IMR-90 (cell line): ENCODE data around the gene MMD. TPM values are rescaled to one million over a fixed set of nuclear protein-coding genes. Genes with fewer than 3 reads are reported as not detected.

ENCODE experiments used
- ATAC-seq: fragments of 200-7000 bp; cut with Tn5 transposase; 2 replicates; pipeline ENCODE4 v1.9.1; 2020; ENCODE audit warnings: low read depth, mild to moderate bottlenecking, moderate library complexity
- BruUV-seq: library from RNA; stranded (reverse); fragments of 400-500 nt; replicated peaks from 2 replicates; lab custom pipeline; 2021; lab: Mats Ljungman, UMichigan
- CTCF ChIA-PET: fragments of 300-600 bp; formaldehyde crosslinking; extraction: SDS; loops from one replicate; lab custom pipeline; 2021; ENCODE audit warnings: antibody characterized with exemption; lab: Yijun Ruan, JAX
- POLR2A ChIA-PET: fragments of 300-600 bp; sonication (Branson Sonifier 250); formaldehyde crosslinking; loops from one replicate; lab custom pipeline; 2022; ENCODE audit warnings: antibody characterized with exemption; ENCODE audit not compliant: unreplicated experiment; lab: Charles Lee
- DNase-seq: peaks from one replicate; pipeline ENCODE4 v3.0.0; 2013
- H2AFZ ChIP-seq: replicated peaks from 2 replicates; pipeline ENCODE3; 2013; ENCODE audit warnings: low read length, mild to moderate bottlenecking; ENCODE audit not compliant: poor library complexity
- H2AK5ac ChIP-seq: 2 replicates; pipeline ENCODE4 v1.6.1; 2013; ENCODE audit warnings: low read depth, low read length, inconsistent platforms
- H2AK9ac ChIP-seq: replicated peaks from 2 replicates; pipeline ENCODE3; 2013; ENCODE audit warnings: mild to moderate bottlenecking, low read depth, low read length, moderate library complexity; ENCODE audit not compliant: poor library complexity
- H2BK120ac ChIP-seq: 2 replicates; pipeline ENCODE4 v1.6.1; 2013; ENCODE audit warnings: low read depth, low read length, inconsistent platforms
- H2BK15ac ChIP-seq: 3 replicates; pipeline ENCODE4 v1.6.1; 2013; ENCODE audit warnings: low read depth, low read length, inconsistent platforms
- H2BK20ac ChIP-seq: 2 replicates; pipeline ENCODE4 v1.6.1; 2013; ENCODE audit warnings: low read depth, mild to moderate bottlenecking, inconsistent platforms, low read length, moderate library complexity
- H2BK5ac ChIP-seq: 2 replicates; pipeline ENCODE4 v1.6.1; 2013; ENCODE audit warnings: mild to moderate bottlenecking, low read depth, low read length, inconsistent platforms; ENCODE audit not compliant: poor library complexity, severe bottlenecking
- H3K14ac ChIP-seq: replicated peaks from 2 replicates; pipeline ENCODE4 v1.6.1; 2013; ENCODE audit warnings: low read depth, low read length, inconsistent platforms
- H3K18ac ChIP-seq: 2 replicates; pipeline ENCODE4 v1.6.1; 2013; ENCODE audit warnings: low read depth, low read length, control low read depth
- H3K23ac ChIP-seq: 2 replicates; pipeline ENCODE4 v1.6.1; 2013; ENCODE audit warnings: low read depth, low read length, inconsistent platforms
- H3K27ac ChIP-seq: 2 replicates; pipeline ENCODE4 v1.5.1; 2013; ENCODE audit warnings: mild to moderate bottlenecking, control low read depth, low read length; ENCODE audit not compliant: insufficient read depth
- H3K27me3 ChIP-seq: 2 replicates; pipeline ENCODE4 v1.6.1; 2013; ENCODE audit warnings: low read length; ENCODE audit not compliant: control insufficient read depth, insufficient read depth
- H3K36me3 ChIP-seq: 2 replicates; pipeline ENCODE4 v1.6.1; 2013; ENCODE audit warnings: low read length, mixed read lengths; ENCODE audit not compliant: control insufficient read depth, insufficient read depth
- H3K4ac ChIP-seq: 2 replicates; pipeline ENCODE4 v1.6.1; 2013; ENCODE audit warnings: low read depth, low read length, inconsistent platforms
- H3K4me1 ChIP-seq: 2 replicates; pipeline ENCODE4 v1.6.1; 2013; ENCODE audit warnings: low read length, mixed read lengths; ENCODE audit not compliant: control insufficient read depth, insufficient read depth
- H3K4me2 ChIP-seq: 2 replicates; pipeline ENCODE4 v1.6.1; 2013; ENCODE audit warnings: low read depth, mild to moderate bottlenecking, control low read depth, low read length, moderate library complexity
- H3K4me3 ChIP-seq: 2 replicates; pipeline ENCODE4 v1.5.1; 2013; ENCODE audit warnings: low read depth, mild to moderate bottlenecking, control low read depth, low read length, moderate library complexity; ENCODE audit not compliant: insufficient read depth
- H3K56ac ChIP-seq: 2 replicates; pipeline ENCODE4 v1.6.1; 2013; ENCODE audit warnings: low read length, inconsistent platforms; ENCODE audit not compliant: insufficient read depth; ENCODE audit errors: extremely low read depth
- H3K79me1 ChIP-seq, 2 experiments: 2 replicates each; pipeline ENCODE4 v1.6.1; 2013; ENCODE audit warnings: low read length in 2 of 2, inconsistent platforms in 1 of 2, low read depth in 1 of 2
- H3K9ac ChIP-seq: 2 replicates; pipeline ENCODE4 v1.6.1; 2013; ENCODE audit warnings: low read depth, low read length, control low read depth
- H3K9me1 ChIP-seq: 2 replicates; pipeline ENCODE4 v1.6.1; 2013; ENCODE audit warnings: low read length, inconsistent platforms; ENCODE audit not compliant: insufficient read depth
- H3K9me3 ChIP-seq: 2 replicates; pipeline ENCODE4 v1.6.1; 2013; ENCODE audit warnings: low read length; ENCODE audit not compliant: control insufficient read depth, insufficient read depth
- H4K20me1 ChIP-seq: 2 replicates; pipeline ENCODE4 v1.6.1; 2013; ENCODE audit warnings: low read length, inconsistent platforms; ENCODE audit not compliant: insufficient read depth
- H4K5ac ChIP-seq: 2 replicates; pipeline ENCODE4 v1.6.1; 2013; ENCODE audit warnings: mild to moderate bottlenecking, low read depth, low read length, control low read depth
- H4K8ac ChIP-seq, 2 experiments: 2 replicates each; pipeline ENCODE4 v1.6.1; 2013; ENCODE audit warnings: low read depth in 2 of 2, low read length in 2 of 2, control low read depth in 1 of 2, inconsistent platforms in 1 of 2
- H4K91ac ChIP-seq: 2 replicates; pipeline ENCODE4 v1.6.1; 2013; ENCODE audit warnings: low read depth, low read length, inconsistent platforms; ENCODE audit not compliant: insufficient read depth
- CHD1 ChIP-seq: IDR thresholded peaks from 2 replicates; pipeline ENCODE4 v1.6.1; 2012; ENCODE audit warnings: low read depth, low read length, improper control_type of control experiment
- FOS ChIP-seq: fragments of 150-350 bp; IDR thresholded peaks from 2 replicates; pipeline ENCODE4 v1.6.1; 2016; ENCODE audit warnings: low read depth, low read length
- MAFK ChIP-seq: IDR thresholded peaks from 2 replicates; pipeline ENCODE4 v1.6.1; 2012; ENCODE audit warnings: low read depth, low read length, improper control_type of control experiment
- MAZ ChIP-seq: IDR thresholded peaks from 2 replicates; pipeline ENCODE4 v1.6.1; 2012; ENCODE audit warnings: low read depth, mild to moderate bottlenecking, low read length, improper control_type of control experiment, moderate library complexity, borderline replicate concordance
- MXI1 ChIP-seq: IDR thresholded peaks from 2 replicates; pipeline ENCODE4 v1.6.1; 2012; ENCODE audit warnings: low read depth, mild to moderate bottlenecking, low read length, moderate library complexity, borderline replicate concordance
- POLR2A ChIP-seq: IDR thresholded peaks from 2 replicates; pipeline ENCODE4 v1.6.1; 2012; ENCODE audit warnings: mild to moderate bottlenecking, low read depth, low read length
- SMC3 ChIP-seq: fragments of 150-350 bp; IDR thresholded peaks from 2 replicates; pipeline ENCODE4 v1.6.1; 2016; ENCODE audit warnings: low read depth, mild to moderate bottlenecking, antibody characterized with exemption, low read length, moderate library complexity
- WGBS, 2 experiments: methylation state at CpG; one replicate each; pipeline versions ENCODE4 v1.1.5 to v1.1.7; 2013; ENCODE audit warnings: missing lambda C conversion rate in 2 of 2; ENCODE audit not compliant: insufficient read length in 1 of 2; ENCODE audit errors: extremely low coverage in 2 of 2; 5-methylcytosine and 5-hydroxymethylcytosine counted together
- dilution Hi-C: fragments of 300-500 bp; cut with HindIII; formaldehyde crosslinking; loops from one replicate; pipeline ENCODE4 v1.14.3; 2018; ENCODE audit warnings: low sequenced_read_pairs; ENCODE audit not compliant: unreplicated experiment
- in situ Hi-C: fragments of 300-500 bp; cut with MboI; formaldehyde crosslinking; loops from 3 replicates; pipeline ENCODE4 v1.14.3; 2019; ENCODE audit warnings: low sequenced_read_pairs, inconsistent platforms, mixed read lengths
- intact Hi-C: fragments of 100-400 bp; cut with micrococcal nuclease; formaldehyde crosslinking; loops from 2 replicates; pipeline ENCODE4 v1.10.0; 2022
- polyA plus RNA-seq, 3 experiments: library from polyadenylated mRNA; depleted of rRNA; stranded (reverse); fragments of >200 nt; gene quantifications; 2 replicates each; pipeline ENCODE4 v1.2.3, GENCODE V29; 2012; ENCODE audit warnings: low replicate concordance in 1 of 3
- total RNA-seq: library from RNA; depleted of rRNA; stranded (reverse); fragments of >200 nt; gene quantifications from 2 replicates; pipeline ENCODE4 v1.2.3, GENCODE V29; 2012
- TF ChIP-seq, protein P1 (sequence below): fragments of 150-350 bp; IDR thresholded peaks from 2 replicates; pipeline ENCODE4 v1.6.1; 2017; ENCODE audit warnings: mild to moderate bottlenecking, antibody characterized with exemption, low read length, low read depth

The MMD gene
- total and polyA plus RNA-seq, 2 of the 4 experiments (the other 2 are of a cell fraction), result 6.3 to 7.0 TPM

DNA sequence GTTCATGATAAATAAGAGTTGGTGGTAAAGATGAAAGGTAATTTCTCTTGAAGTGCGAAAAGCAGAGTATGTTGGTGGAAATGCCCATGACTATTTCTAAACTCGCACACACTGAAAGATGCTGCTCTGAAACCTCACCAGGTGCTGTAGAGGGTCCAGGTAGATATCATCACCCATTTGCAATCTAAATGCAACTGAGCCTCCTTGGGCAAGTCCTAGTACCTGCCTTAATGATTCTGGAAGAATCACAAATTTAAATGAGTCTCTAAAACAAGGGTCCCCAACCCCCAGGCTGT lies 5.9 kb upstream of the MMD start:
- no CpG with 5 or more reads among the region's 2 CpGs for WGBS, 2 experiments
- H4K91ac ChIP-seq, result no peak overlapping the region
- BruUV-seq, result no TSS peak
- no peak overlapping the region for H3K4ac ChIP-seq
- no peaks in the 10 kb centered on the region for H3K9me3 ChIP-seq
- no peak overlapping the region for H4K8ac ChIP-seq
- H3K36me3 ChIP-seq, result no peaks in the 10 kb centered on the region
- peaks cover 1% of the 10 kb centered on the region; the same call in 1 of the 2 replicates for H3K9me1 ChIP-seq
- H2BK15ac ChIP-seq, result no peak overlapping the region
- TF ChIP-seq MAFK, result no peak
- no peak for TF ChIP-seq POLR2A
- TF ChIP-seq, protein P1, sequence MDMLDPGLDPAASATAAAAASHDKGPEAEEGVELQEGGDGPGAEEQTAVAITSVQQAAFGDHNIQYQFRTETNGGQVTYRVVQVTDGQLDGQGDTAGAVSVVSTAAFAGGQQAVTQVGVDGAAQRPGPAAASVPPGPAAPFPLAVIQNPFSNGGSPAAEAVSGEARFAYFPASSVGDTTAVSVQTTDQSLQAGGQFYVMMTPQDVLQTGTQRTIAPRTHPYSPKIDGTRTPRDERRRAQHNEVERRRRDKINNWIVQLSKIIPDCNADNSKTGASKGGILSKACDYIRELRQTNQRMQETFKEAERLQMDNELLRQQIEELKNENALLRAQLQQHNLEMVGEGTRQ, result no peak
- no peak for TF ChIP-seq MXI1
- no peak for TF ChIP-seq FOS
- no peak for TF ChIP-seq MAZ
- no peak for TF ChIP-seq CHD1
- no peak for TF ChIP-seq SMC3
- H2BK5ac ChIP-seq, result no peak overlapping the region
- H3K56ac ChIP-seq, result no peak overlapping the region
- in situ Hi-C loops, result no loop called here
- no peak overlapping the region for H3K14ac ChIP-seq
- no peak overlapping the region for H2AFZ ChIP-seq
- ChIA-PET POLR2A (no interaction called here), CTCF (no interaction called here)
- H3K9ac ChIP-seq, result no peak overlapping the region
- no peaks in the 10 kb centered on the region for H4K20me1 ChIP-seq
- H4K5ac ChIP-seq, result no peak overlapping the region
- dilution Hi-C loops, result no loop called here
- H3K4me1 ChIP-seq, result peaks cover 4% of the 10 kb centered on the region
- no peak overlapping the region for H2BK120ac ChIP-seq
- H2AK5ac ChIP-seq, result no peak overlapping the region
- no peak overlapping the region for H2AK9ac ChIP-seq
- no peak overlapping the region for H3K23ac ChIP-seq
- intact Hi-C loops, result loop anchor here (10.0 kb wide), 1 partner anchor 327 kb away; the partner anchor contains the start of gene PCTP
- no peak overlapping the region for H3K18ac ChIP-seq
- H3K4me3 ChIP-seq, result no peak overlapping the region
- no peak overlapping the region for H2BK20ac ChIP-seq
- DNase-seq (no peak), ATAC-seq (no peak)
- no peaks in the 10 kb centered on the region for H3K79me1 ChIP-seq
- no peak overlapping the region for H3K27ac ChIP-seq
- H3K27me3 ChIP-seq, result peaks cover 2% of the 10 kb centered on the region; the same call in 1 of the 2 replicates
- no peak overlapping the region for H3K4me2 ChIP-seq
